Daoy (cell line): Measurements from ENCODE around the gene AOPEP. TPM values are rescaled to one million over a fixed set of nuclear protein-coding genes. Genes with fewer than 3 reads are reported as not detected.
A peak's percentile ranks its signal among the peaks of the same experiment; 100 is the strongest.
"Not testable (repeated sequence)": the region's sequence is repeated elsewhere in the genome, so short reads cannot be mapped to it uniquely, and the experiment has no call there.

Experiments
- DNase-seq: peaks from one replicate; pipeline ENCODE4 v3.0.0-alpha.2; 2015; ENCODE audit warnings: low read depth
- total RNA-seq: library from RNA; depleted of rRNA; stranded (reverse); fragments of >200 nt; shearing (Covaris generic); gene quantifications from 2 replicates; pipeline ENCODE4 v1.2.3, GENCODE V29; 2014

AOPEP gene
- total RNA-seq, 1 experiment from 2014 or later: 37.8 TPM

- DNase-seq: peak; percentile 51
Measured at GRCh38 chr9:94847486-94847885, 121.0 kb downstream of the AOPEP start.

DNA sequence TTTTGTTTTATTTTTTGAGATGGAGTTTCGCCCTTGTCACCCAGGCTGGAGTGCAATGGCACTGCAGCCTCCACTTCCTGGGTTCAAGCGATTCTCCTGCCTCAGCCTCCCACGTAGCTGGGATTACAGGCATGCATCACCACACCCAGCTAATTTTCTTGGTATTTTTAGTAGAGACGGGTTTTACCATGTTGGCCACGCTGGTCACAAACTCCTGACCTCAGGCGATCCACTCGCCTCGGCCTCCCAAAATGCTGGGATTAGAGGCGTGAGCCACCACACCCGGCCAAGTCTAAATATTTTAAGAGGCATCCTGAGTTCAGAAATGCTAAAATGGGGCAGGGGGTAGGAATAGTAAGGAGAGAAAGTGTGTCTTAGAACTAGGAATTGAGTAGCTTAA, 122.3 kb downstream of the AOPEP start:
- DNase-seq: not testable (repeated sequence)

- DNase-seq: no peak
Measured at GRCh38 chr9:94850540-94851434, 124.3 kb downstream of the AOPEP start.

DNA sequence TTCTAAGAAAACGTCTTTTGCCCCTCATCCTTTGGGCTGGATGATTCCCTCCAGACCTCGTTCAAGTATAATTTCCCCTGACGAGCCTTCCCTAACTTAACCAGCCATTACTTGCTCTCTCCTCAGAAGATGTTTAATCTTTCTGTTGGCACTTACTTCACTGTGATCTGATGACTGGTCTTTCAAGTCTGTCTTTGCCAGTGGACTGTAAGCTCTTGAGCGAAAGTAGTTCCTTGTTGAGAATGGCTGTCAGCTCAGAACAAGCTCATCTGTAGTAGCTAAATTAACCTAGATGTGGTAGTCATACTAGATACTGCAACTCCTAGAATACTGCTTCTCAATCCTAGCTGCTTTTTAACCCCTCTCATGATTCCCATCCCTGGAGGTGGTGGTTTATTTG, 125.0 kb downstream of the AOPEP start:
- no peak for DNase-seq

- DNase-seq: no peak
Measured at GRCh38 chr9:94851892-94852291, 125.4 kb downstream of the AOPEP start.

DNA sequence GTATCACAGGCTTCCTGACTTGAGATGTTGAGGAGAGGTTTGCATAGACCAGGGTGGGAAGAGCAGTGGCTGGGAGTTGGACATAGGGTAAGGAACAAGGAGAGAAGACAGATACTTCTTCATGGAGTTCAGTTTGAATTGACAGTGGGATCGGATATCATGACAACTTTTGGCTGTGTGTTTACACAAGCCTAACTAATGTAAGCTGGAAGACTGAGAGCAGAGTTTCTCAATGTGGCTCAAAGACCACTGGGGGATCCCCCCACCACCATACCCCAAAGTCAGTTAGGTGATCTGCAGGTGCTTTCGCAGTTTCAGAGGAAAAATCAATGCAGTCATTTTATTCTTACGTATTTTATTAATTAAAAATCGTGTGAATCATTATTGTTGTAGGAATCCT, 125.9 kb downstream of the AOPEP start:
- DNase-seq: no peak

DNA sequence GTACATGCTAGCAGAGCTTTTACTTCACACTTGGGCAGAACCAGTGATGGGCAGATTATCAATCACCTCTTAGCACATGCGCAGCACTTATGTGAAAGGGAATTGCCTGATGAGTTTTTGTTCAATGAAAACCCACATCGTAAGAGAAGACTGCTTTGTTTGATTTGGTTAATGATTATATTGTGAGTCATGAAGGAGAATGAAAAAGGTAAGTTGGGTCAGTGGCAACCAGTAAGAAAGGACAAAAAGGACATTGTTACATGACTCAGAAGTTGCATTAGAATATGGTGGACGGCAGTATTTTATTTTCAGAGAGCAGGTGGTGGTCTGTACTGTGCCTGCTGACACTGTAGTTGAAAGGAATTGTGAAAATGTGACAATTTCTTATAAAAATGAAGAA, 127.4 kb downstream of the AOPEP start:
- no peak for DNase-seq

DNA sequence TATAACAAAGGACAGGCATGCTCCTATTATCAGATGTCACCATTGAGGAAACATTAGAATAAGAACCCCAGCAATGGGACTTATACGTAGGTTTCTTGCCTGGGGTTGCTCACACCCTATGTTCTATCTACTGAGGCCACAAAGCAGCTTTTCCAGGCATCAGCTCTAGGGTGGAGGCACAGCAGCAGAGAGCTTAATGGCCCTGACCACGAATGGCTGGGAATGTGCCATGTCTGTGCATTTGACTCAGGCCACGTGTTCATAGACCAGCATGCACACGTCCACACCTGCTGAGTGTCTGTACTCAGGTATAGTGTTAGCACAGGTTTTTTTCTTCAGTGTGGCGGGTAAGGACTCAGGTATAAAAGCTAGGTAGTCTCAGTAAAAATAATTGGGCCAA, 129.4 kb downstream of the AOPEP start:
- DNase-seq: peak; percentile 9

GRCh38 chr9:94857791-94858190, 131.3 kb downstream of the AOPEP start:
- no peak for DNase-seq

DNA sequence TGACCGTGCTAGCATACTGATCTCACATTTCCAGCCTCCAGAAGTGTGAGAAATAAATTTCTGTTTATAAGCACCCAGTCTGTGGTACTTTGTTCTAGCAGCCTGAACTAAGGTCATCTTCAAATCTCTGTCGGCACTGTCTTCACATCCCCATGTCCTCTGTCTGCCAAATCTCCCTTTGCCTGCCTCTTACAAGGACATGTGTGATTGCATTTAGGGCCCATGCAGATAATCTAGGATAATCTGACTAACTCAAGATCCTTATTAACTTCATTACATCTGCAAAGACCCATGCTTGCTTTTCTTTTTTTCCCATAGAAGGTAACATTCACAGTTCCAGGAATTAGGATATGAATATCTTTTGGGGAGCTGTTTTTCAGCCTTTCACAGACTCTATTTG, 132.7 kb downstream of the AOPEP start:
- DNase-seq: no peak

DNA sequence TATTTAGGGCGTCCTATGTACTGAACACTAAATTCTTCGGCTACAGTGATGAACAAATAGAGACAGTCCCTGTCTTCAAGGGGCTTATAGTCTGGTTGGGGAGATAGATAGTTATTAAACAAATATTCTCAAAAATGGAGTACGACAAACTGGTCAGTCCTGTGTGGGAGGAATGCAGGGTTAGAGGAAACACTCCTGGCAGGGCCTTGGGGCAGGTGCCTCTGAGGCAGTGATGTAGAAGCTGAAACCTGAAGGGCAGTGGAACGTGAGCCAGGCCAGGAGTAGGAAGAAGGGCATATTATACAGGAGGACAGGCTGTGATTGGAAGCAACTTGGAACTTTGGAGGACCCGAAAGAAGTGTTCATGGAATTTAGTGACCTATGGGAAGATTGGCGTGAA, 133.4 kb downstream of the AOPEP start:
- DNase-seq: no peak

DNA sequence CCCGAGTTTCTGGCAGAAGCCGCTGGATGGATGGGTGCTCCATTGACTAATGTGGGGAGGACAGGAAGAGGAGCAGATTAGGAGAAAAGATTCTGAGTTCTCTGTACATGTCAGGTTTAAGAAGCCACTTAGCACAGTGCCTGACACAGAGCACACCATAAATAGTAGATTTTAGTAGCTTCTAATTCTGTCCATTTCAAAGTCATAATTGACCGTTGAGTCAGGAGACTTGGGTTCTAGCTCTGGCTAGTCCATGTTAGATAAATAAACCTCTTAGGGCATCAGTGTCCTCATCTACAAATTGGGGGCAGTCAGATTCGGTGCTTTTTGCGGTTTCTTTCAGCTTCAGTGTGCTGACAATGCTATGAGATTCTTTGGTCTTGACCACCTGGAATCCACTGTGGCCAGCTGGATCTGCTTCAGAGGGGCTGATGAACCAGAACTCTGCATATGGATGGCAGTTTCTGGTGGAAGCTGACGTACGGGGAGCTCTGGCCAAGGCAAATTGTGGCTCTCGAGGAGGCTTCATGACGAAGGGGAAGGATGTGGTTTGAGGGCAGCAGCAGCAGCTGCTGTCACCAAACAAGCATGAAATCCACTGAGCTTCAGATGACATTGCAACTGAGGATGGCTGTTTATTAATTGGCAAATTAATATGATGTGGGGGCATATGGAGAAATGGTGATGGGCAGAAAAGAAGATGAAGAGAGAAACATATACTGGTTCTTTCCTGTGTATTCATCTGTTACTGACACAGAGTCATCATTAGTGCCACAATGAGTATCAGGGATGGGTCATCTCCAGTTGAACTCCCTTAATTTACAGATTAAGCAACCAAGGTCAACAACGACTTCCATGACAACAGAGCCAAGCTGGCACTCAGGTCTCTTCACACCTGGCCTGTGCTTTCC, 134.4 kb downstream of the AOPEP start:
- peak; percentile 92 for DNase-seq

DNA sequence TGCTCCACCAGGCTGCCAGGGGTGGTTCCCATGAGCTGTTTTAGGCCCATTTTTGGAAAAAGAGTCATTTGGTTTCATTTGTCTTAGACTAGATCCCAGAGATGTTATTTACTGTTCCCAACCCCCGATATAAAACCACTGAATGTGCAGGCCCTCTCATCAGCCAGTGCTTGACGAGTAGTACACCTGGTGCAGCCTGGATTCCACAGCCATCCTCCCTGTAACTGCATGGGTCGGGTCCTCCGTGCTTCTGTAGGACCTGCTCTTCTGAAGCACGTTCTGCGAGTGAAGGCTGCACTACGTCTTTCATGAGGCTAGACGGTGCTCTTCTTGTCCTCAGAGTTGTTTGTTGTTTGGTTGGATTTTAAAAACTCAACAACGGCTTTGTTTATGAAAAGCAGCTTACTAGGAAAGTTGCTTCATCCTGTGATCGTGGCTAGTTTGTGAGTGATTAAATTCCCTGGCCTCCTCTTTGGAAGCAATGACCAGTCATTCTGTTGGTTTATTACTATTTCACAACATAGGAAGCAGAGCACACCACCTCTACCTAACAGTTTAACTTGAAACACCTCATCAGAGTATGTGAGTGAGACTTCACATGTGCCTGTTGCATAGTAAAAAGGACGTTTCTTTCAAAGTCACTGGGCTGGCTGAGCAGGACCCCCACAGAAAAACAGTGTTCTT, 135.2 kb downstream of the AOPEP start:
- DNase-seq: no peak

GRCh38 chr9:94864196-94864595, 137.7 kb downstream of the AOPEP start:
- no peak for DNase-seq

DNA sequence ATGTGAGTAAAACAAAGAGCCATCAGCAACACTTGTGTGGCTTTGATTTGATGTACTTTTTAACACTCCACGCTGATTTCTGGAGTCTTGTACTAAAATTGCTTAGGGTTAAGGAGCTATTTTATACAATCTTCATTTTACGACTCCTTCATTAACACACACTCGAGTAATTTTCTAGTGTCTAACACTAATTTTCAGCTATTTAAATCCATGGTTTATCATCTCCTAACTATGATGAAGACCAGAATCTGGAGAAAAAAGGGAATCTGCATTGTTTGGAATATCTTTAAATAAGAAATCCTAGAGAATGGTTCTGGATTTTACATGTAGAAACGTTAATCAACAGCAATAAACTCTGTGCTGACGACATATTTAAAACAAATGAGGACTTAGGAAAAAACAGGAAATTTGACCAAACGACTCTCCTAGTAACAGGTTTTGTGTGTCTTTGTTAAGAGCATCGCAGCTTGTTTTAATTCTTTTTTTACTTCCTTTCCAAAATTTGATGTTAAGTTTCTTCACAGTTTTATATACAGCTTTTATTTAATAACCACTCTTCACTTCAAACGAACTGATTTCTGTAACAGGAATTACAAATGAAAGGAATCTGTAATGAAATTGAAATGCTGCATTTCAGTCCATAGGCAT, 138.5 kb downstream of the AOPEP start:
- no peak for DNase-seq

DNA sequence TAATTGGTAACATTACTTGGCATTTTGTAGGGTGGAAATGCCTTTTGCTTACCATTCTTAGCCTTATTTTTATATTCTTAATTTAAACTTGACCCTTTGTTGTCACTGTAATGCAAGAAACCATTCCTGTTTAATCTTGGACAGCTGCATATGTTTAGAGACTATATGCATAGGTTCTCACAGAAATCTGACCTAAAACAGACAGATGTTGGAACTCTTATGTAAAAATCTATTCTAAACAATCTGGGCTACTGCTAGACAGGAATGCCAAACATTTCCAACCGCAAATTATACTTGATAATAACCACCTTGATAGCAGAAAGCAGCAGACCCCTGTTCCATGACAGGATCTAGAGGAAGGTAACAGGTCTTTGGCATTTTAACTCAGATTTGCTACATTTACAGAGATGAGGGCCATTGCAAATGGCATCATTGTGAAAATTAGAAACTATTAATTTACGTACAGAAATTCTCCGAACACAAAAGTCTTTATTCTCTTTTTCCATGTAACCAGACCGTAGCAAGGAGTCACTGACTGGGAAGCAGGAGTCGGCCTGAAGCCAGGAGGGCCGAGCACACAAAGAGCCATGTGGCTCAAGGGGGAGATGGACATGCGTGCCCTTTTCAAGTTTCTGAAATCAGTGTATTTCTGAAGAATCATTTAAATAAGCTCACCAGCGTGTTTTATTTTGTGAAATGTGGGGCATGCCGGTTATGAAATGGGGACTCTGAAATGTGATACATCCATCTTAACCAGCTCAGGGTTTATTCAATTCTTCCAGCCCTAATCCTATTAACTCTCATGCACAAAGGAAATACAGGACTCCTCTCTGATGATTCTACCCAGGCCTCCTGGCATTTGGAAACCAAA, 139.3 kb downstream of the AOPEP start:
- DNase-seq: peak; percentile 80

GRCh38 chr9:94866770-94867169, 140.3 kb downstream of the AOPEP start:
- DNase-seq: no peak

DNA sequence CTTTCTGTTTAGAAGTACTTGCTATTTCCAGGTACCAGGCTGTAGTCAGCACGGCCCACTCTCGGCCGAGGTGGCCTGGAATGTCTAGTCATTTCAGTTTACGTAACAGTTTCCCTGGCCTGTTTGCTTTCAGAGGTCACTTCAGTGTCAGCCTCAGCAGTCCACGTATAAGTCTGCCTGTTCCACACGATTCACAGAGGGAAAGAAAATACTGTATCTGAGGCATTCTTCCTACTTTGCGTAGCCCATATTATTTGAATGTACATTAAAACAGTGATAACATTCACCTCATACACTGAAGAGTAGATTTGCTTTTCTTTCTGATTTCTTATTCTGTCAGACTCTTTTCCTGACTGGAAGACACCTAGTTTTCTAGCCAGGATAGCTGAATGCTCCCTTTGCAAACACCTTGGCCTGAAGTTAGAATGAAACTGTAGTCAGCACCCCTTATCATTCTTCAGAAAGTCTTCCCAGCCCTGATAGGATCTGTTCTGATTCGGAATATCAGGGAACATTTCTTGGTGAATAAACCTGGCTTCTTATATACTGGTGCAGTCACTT, 140.9 kb downstream of the AOPEP start:
- DNase-seq: peak; percentile 86

DNA sequence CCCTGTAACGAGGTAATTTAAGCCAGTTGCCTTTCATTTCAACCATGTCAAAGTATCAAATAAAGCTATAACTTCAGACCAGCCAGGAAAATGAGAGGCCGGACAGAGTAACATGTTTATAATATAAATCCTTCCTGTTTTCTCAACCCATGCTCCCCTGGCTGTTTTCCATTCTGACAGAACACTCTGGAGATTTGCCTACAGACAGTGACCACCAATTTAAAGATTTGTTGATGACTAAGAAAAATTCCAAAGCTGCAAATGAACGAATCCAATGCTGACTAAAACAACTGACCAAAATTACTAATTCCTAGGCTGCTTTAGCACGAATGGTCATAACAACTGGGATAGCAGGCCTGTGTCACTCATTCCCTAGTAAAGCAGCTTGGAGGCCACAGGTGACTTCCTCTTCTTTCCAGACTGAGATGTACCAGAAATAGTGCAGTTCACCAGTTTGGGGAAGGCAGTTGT, 141.4 kb downstream of the AOPEP start:
- DNase-seq: peak; percentile 92

DNA sequence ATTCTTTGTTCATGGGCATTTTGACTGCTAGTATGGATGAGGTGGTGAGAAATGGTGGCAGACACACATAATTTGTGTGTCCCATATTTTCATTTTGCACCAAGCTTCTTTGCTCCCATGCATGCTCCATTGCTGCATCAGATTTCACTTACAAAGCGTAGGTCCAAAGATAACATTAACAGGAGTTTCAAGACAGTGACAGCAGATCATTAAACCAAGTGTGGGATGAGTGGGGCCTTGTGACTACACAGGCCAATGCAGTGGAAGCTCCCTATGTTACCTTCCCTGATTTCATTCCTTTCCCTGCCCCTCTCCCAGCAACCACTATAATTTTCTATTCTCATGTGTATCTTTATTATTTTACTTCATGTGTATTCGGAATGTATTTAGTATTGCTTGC, 142.0 kb downstream of the AOPEP start:
- peak; percentile 61 for DNase-seq
